ENCODE measurements around the gene PHLPP1. TPM values are rescaled to one million over a fixed set of nuclear protein-coding genes. Genes with fewer than 3 reads are reported as not detected.

The PHLPP1 gene
- total and polyA plus RNA-seq, 9 of the 15 experiments (the other 6 are each of a cell fraction or from before 2014, with no cell fraction given) = 0.56 to 9.0 (median 4.5) TPM

DNA sequence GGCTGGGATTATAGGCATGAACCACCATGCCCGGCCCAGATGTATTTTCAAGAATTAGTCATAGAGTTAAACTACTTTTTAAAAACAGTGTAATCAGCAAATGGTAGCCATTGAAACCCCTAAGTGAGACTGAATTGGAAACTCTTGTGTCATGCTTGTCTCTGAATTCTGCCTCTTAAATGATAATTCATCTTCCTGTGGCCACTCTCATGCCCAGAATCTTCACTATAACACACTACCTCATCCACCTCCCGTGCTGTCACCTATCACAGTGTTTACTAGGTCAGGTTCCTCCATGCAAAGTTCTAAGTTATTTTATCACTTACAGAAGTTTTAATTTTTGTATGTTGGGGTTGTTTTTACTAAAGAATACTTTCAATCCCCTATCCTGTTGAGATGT is 197.5 kb downstream of the PHLPP1 start:
- ChIA-PET CTCF (ENCODE audit: low intra/inter-chr PET ratio) (interaction anchor here (0.7 kb wide), 1 partner anchor 407 kb away, joined by 3 read pairs; no protein-coding TSS in a partner anchor), POLR2A (no interaction called here)
- 46% methylated on average over 2 of the region's 2 CpGs for WGBS (ENCODE audit: insufficient coverage, low coverage, missing lambda C conversion rate)
- TF ChIP-seq RFX1 (IDR thresholded peaks at IDR 0.05) = no peak
- TF ChIP-seq NCOA4 (IDR thresholded peaks at IDR 0.05; ENCODE audit: partially characterized antibody) = no peak
- no peak for TF ChIP-seq SAP30 (IDR thresholded peaks at IDR 0.05; ENCODE audit: borderline replicate concordance, insufficient read depth, low read depth, low read length, poor library complexity, severe bottlenecking)
- TF ChIP-seq, protein P1, sequence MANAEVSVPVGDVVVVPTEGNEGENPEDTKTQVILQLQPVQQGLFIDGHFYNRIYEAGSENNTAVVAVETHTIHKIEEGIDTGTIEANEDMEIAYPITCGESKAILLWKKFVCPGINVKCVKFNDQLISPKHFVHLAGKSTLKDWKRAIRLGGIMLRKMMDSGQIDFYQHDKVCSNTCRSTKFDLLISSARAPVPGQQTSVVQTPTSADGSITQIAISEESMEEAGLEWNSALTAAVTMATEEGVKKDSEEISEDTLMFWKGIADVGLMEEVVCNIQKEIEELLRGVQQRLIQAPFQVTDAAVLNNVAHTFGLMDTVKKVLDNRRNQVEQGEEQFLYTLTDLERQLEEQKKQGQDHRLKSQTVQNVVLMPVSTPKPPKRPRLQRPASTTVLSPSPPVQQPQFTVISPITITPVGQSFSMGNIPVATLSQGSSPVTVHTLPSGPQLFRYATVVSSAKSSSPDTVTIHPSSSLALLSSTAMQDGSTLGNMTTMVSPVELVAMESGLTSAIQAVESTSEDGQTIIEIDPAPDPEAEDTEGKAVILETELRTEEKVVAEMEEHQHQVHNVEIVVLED (CRISPR knock-in tag; IDR thresholded peaks at IDR 0.05) = no peak
- TF ChIP-seq ETV1 (tag; conservative IDR thresholded peaks at IDR 0.05; ENCODE audit: low read depth) = no peak
- TF ChIP-seq KDM4B (IDR thresholded peaks at IDR 0.05; ENCODE audit: borderline replicate concordance in 2 of 2, low read depth in 1 of 2) = no peak
- no peak for TF ChIP-seq NFXL1 (CRISPR knock-in tag; IDR thresholded peaks at IDR 0.05)
- no peak for TF ChIP-seq ZNF507 (tag; conservative IDR thresholded peaks at IDR 0.05)
- TF ChIP-seq, protein P2, sequence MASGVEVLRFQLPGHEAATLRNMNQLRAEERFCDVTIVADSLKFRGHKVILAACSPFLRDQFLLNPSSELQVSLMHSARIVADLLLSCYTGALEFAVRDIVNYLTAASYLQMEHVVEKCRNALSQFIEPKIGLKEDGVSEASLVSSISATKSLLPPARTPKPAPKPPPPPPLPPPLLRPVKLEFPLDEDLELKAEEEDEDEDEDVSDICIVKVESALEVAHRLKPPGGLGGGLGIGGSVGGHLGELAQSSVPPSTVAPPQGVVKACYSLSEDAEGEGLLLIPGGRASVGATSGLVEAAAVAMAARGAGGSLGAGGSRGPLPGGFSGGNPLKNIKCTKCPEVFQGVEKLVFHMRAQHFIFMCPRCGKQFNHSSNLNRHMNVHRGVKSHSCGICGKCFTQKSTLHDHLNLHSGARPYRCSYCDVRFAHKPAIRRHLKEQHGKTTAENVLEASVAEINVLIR (CRISPR knock-in tag; IDR thresholded peaks at IDR 0.05) = no peak
- TF ChIP-seq SOX6 (IDR thresholded peaks at IDR 0.05) = no peak
- no peak for TF ChIP-seq EGR1 (conservative IDR thresholded peaks at IDR 0.05)
- TF ChIP-seq, protein P3, sequence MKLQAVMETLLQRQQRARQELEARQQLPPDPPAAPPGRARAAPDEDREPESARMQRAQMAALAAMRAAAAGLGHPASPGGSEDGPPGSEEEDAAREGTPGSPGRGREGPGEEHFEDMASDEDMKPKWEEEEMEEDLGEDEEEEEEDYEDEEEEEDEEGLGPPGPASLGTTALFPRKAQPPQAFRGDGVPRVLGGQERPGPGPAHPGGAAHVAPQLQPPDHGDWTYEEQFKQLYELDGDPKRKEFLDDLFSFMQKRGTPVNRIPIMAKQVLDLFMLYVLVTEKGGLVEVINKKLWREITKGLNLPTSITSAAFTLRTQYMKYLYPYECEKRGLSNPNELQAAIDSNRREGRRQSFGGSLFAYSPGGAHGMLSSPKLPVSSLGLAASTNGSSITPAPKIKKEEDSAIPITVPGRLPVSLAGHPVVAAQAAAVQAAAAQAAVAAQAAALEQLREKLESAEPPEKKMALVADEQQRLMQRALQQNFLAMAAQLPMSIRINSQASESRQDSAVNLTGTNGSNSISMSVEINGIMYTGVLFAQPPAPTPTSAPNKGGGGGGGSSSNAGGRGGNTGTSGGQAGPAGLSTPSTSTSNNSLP (IDR thresholded peaks at IDR 0.05; ENCODE audit: borderline replicate concordance, low read depth, low read length) = no peak
- TF ChIP-seq RBM34 (IDR thresholded peaks at IDR 0.05; ENCODE audit: borderline replicate concordance, insufficient read depth, low read length) = no peak
- no peak for TF ChIP-seq NR1H2 (CRISPR knock-in tag; IDR thresholded peaks at IDR 0.05)
- TF ChIP-seq ZNF23 (CRISPR knock-in tag; IDR thresholded peaks at IDR 0.05) = no peak
- TF ChIP-seq ZNF830 (CRISPR knock-in tag; IDR thresholded peaks at IDR 0.05) = no peak

More for the DNA sequence above, 197.5 kb downstream of the PHLPP1 start:
- H2AFZ ChIP-seq (ENCODE audit: low read depth, low read length) = no peak overlapping the region
- in situ Hi-C loops (cut with MboI) (no loop called here), intact Hi-C loops (cut with micrococcal nuclease) (no loop called here)
- no peaks in the 10 kb centered on the region for H3K4me1 ChIP-seq (replicated peaks in 1 of 2; ENCODE audit: control insufficient read depth in 2 of 2, insufficient read depth in 2 of 2, low read length in 2 of 2)
- H3K27me3 ChIP-seq (ENCODE audit: control insufficient read depth in 2 of 2, insufficient read depth in 2 of 2, low read length in 2 of 2) = no peaks in the 10 kb centered on the region
- ATAC-seq = no peak
- no peaks in the 10 kb centered on the region for H3K9me1 ChIP-seq (ENCODE audit: control insufficient read depth, insufficient read depth, low read length)
- no peak for DNase-seq (ENCODE audit: extremely low read depth in 1 of 4, low spot score in 3 of 4)
- H3K4me3 ChIP-seq = no peak overlapping the region
- H3K9me3 ChIP-seq (replicated peaks; ENCODE audit: control insufficient read depth, insufficient read depth, low read depth, low read length) = no peaks in the 10 kb centered on the region
- no TSS peak for BruUV-seq (replicated peaks)
- H4K20me1 ChIP-seq (replicated peaks; ENCODE audit: control insufficient read depth, insufficient read depth, low read length) = no peaks in the 10 kb centered on the region
- no peaks in the 10 kb centered on the region for H3K79me2 ChIP-seq (ENCODE audit: control insufficient read depth, insufficient read depth, low read length)
- no peak overlapping the region for H3K4me2 ChIP-seq (ENCODE audit: insufficient read depth, low read length)
- H3K9ac ChIP-seq (ENCODE audit: insufficient read depth in 1 of 2, low read depth in 2 of 2, low read length in 2 of 2) = no peak overlapping the region
- H3K27ac ChIP-seq (ENCODE audit: extremely low read depth, low read depth, low read length) = no peak overlapping the region
- H3K36me3 ChIP-seq (ENCODE audit: control insufficient read depth, insufficient read depth, low read length) = no peaks in the 10 kb centered on the region
- no peak for FAIRE-seq
